ENCODE data around the gene WFS1.

GRCh38 chr4:6347511-6348045, 77.9 kb downstream of the WFS1 start:
- TF ChIP-seq CTCF (conservative IDR thresholded peaks at IDR 0.05; ENCODE audit: low read length) (no peak), EZH2phosphoT487 (IDR thresholded peaks at IDR 0.05; ENCODE audit: borderline replicate concordance) (no peak)

Data from Loucy (cell line).